BLaER1 (cell line): Measurements from ENCODE around the gene HARS1.

Experiments
- H3K27ac ChIP-seq: shearing (Covaris generic); formaldehyde crosslinking; 2 replicates; pipeline ENCODE4 v1.8.1; 2022
- H3K27me3 ChIP-seq: shearing (Covaris generic); formaldehyde crosslinking; 2 replicates; pipeline ENCODE4 v1.8.1; 2022
- H3K36me3 ChIP-seq: shearing (Covaris generic); formaldehyde crosslinking; 2 replicates; pipeline ENCODE4 v1.8.1; 2022
- H3K4me1 ChIP-seq: shearing (Covaris generic); formaldehyde crosslinking; 2 replicates; pipeline ENCODE4 v1.8.1; 2022
- H3K4me2 ChIP-seq: shearing (Covaris generic); formaldehyde crosslinking; 2 replicates; pipeline ENCODE4 v1.8.1; 2022
- H3K4me3 ChIP-seq: shearing (Covaris generic); formaldehyde crosslinking; 2 replicates; pipeline ENCODE4 v1.8.1; 2022
- H3K9ac ChIP-seq: shearing (Covaris generic); formaldehyde crosslinking; 2 replicates; pipeline ENCODE4 v1.8.1; 2022
- H3K9me3 ChIP-seq: shearing (Covaris generic); formaldehyde crosslinking; 2 replicates; pipeline ENCODE4 v1.8.1; 2022
- H4K20me1 ChIP-seq: shearing (Covaris generic); formaldehyde crosslinking; 2 replicates; pipeline ENCODE4 v1.8.1; 2022
- Cebpa-rat ChIP-seq: shearing (Covaris generic); IDR thresholded peaks from 2 replicates; pipeline ENCODE4 v1.8.1; 2022

The HARS1 gene

GRCh38 chr5:140635291-140636257 is 55.6 kb downstream of the HARS1 start:
- no peak for TF ChIP-seq Cebpa-rat
- Histone ChIP-seq H3K9me3 (peaks cover 27% of the 10 kb centered on the region), H3K36me3 (peaks cover 7% of the 10 kb centered on the region; the same call in 1 of the 2 replicates), H3K4me2 (no peak overlapping the region), H3K27me3 (peaks cover 39% of the 10 kb centered on the region), H3K9ac (no peak overlapping the region), H3K27ac (no peak overlapping the region), H3K4me1 (peaks cover 17% of the 10 kb centered on the region), H4K20me1 (no peaks in the 10 kb centered on the region), H3K4me3 (no peak overlapping the region)

GRCh38 chr5:140634103-140634502 is 57.1 kb downstream of the HARS1 start:
- no peak for TF ChIP-seq Cebpa-rat
- H3K9me3 ChIP-seq = peaks cover 28% of the 10 kb centered on the region
- no peak overlapping the region for H3K27ac ChIP-seq
- H3K9ac ChIP-seq = no peak overlapping the region
- 0 out of 2 replicates have a peak, but pooled peaks cover 6% of the 10 kb centered on the region for H3K4me1 ChIP-seq
- H4K20me1 ChIP-seq = no peaks in the 10 kb centered on the region
- peaks cover 43% of the 10 kb centered on the region for H3K27me3 ChIP-seq
- no peak overlapping the region for H3K4me3 ChIP-seq
- no peak overlapping the region for H3K4me2 ChIP-seq
- H3K36me3 ChIP-seq = peaks cover 7% of the 10 kb centered on the region; the same call in 1 of the 2 replicates

GRCh38 chr5:140633501-140633900 is 57.7 kb downstream of the HARS1 start:
- H3K27ac ChIP-seq = no peak overlapping the region
- 0 out of 2 replicates have a peak, but pooled peaks cover under 1% of the 10 kb centered on the region for H3K4me1 ChIP-seq
- no peak overlapping the region for H3K4me2 ChIP-seq
- H3K9ac ChIP-seq = no peak overlapping the region
- H3K36me3 ChIP-seq = peaks cover 7% of the 10 kb centered on the region; the same call in 1 of the 2 replicates
- peaks cover 47% of the 10 kb centered on the region for H3K27me3 ChIP-seq
- no peak for TF ChIP-seq Cebpa-rat
- peaks cover 34% of the 10 kb centered on the region for H3K9me3 ChIP-seq
- H4K20me1 ChIP-seq = no peaks in the 10 kb centered on the region
- H3K4me3 ChIP-seq = no peak overlapping the region

GRCh38 chr5:140633021-140633471 is 58.1 kb downstream of the HARS1 start, which contains the start of gene CD14:
Gene CD14 (minus strand): TSS chr5:140633175. CDS start chr5:140633071, 104 bp downstream.
- Histone ChIP-seq H3K4me2 (peak within 1 kb of the TSS; percentile 27; the same call in 1 of the 2 replicates), H3K9ac (no peak within 1 kb of the TSS), H3K4me3 (peak within 1 kb of the TSS; percentile 39; the same call in 1 of the 2 replicates), H3K27me3 (peaks cover 47% of the 10 kb centered on the region), H3K9me3 (peaks cover 39% of the 10 kb centered on the region), H3K4me1 (no peaks in the 10 kb centered on the region), H3K27ac (no peak within 1 kb of the TSS), H4K20me1 (no peaks in the 10 kb centered on the region), H3K36me3 (peaks cover 7% of the 10 kb centered on the region; the same call in 1 of the 2 replicates)
- no peak for TF ChIP-seq Cebpa-rat

DNA sequence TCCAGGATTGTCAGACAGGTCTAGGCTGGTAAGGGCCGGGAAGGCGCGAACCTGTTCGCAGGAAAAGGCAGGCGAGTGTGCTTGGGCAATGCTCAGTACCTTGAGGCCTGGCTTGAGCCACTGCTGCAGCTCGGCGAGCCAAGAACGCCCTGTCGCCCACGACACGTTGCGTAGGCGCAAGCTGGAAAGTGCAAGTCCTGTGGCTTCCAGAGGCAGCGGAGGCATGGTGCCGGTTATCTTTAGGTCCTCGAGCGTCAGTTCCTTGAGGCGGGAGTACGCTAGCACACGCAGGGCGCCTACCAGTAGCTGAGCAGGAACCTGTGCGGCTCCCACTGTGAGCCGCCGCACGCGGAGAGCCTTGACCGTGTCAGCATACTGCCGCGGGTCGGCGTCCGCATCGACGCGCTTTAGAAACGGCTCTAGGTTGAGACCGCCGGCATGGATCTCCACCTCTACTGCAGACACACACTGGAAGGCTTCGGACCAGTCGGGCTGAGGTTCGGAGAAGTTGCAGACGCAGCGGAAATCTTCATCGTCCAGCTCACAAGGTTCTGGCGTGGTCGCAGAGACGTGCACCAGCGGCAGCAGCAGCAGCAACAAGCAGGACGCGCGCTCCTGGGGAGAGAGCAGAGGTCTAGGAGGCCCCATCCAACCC is 58.7 kb downstream of the HARS1 start:
- no peaks in the 10 kb centered on the region for H3K4me1 ChIP-seq
- no peak for TF ChIP-seq Cebpa-rat
- H3K9me3 ChIP-seq = peaks cover 44% of the 10 kb centered on the region
- H3K4me2 ChIP-seq = peak overlapping the region; percentile 27; the same call in 1 of the 2 replicates
- peak overlapping the region; percentile 39; the same call in 1 of the 2 replicates for H3K4me3 ChIP-seq
- no peak overlapping the region for H3K9ac ChIP-seq
- peaks cover 7% of the 10 kb centered on the region; the same call in 1 of the 2 replicates for H3K36me3 ChIP-seq
- H4K20me1 ChIP-seq = no peaks in the 10 kb centered on the region
- no peak overlapping the region for H3K27ac ChIP-seq
- peaks cover 47% of the 10 kb centered on the region for H3K27me3 ChIP-seq

GRCh38 chr5:140631831-140632365 is 59.3 kb downstream of the HARS1 start:
- peaks cover 49% of the 10 kb centered on the region for H3K9me3 ChIP-seq
- no peak overlapping the region for H3K4me2 ChIP-seq
- H3K4me3 ChIP-seq = peak overlapping the region; percentile 39; the same call in 1 of the 2 replicates
- H3K9ac ChIP-seq = no peak overlapping the region
- H3K4me1 ChIP-seq = no peaks in the 10 kb centered on the region
- peaks cover 7% of the 10 kb centered on the region; the same call in 1 of the 2 replicates for H3K36me3 ChIP-seq
- H4K20me1 ChIP-seq = no peaks in the 10 kb centered on the region
- no peak for TF ChIP-seq Cebpa-rat
- peaks cover 47% of the 10 kb centered on the region for H3K27me3 ChIP-seq
- no peak overlapping the region for H3K27ac ChIP-seq

- Histone ChIP-seq H3K27ac (no peak overlapping the region), H3K4me2 (no peak overlapping the region), H3K27me3 (peaks cover 47% of the 10 kb centered on the region), H3K9ac (no peak overlapping the region), H3K4me3 (no peak overlapping the region), H3K4me1 (no peaks in the 10 kb centered on the region), H3K9me3 (peaks cover 56% of the 10 kb centered on the region), H4K20me1 (no peaks in the 10 kb centered on the region), H3K36me3 (peaks cover 7% of the 10 kb centered on the region; the same call in 1 of the 2 replicates)
- no peak for TF ChIP-seq Cebpa-rat
These were observed 60.1 kb downstream of the HARS1 start for GRCh38 chr5:140631036-140631417.

DNA sequence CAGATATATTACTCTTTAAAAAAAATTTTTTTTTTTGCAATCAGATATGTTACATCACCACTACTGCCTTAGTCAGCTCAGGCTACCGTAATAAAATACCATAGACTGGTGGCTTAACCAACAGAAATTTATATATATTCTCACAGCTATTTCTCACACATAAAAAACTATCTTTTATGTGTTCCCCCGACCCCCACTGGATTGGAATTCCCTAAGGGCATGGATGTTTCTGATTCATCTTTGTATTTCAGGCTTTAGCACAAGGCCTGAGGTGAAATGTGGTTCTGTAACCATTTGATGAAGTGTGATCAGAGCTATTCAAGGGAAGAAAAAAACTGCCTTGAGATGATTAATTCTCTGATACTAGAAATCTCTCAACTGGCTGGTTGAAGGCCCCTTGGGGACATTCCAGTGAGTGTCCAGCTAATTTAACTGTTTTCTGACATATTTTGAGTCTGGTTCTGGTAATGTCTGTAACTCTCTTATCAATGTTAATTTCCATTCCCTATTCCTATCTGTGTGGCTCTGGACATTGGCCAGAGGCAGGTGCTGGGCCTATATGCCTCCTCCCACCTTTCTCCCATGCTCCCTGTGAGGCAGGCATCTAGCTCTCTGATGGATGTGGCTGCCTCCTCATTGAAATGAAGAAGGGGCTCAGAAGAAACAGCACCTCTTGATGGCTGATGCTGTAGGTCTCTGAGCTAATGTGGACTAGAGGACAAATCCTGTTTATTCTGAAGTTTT is 60.7 kb downstream of the HARS1 start:
- peaks cover 56% of the 10 kb centered on the region for H3K9me3 ChIP-seq
- peaks cover 47% of the 10 kb centered on the region for H3K27me3 ChIP-seq
- H3K4me2 ChIP-seq = no peak overlapping the region
- H3K9ac ChIP-seq = no peak overlapping the region
- no peak overlapping the region for H3K4me3 ChIP-seq
- no peaks in the 10 kb centered on the region for H3K4me1 ChIP-seq
- TF ChIP-seq Cebpa-rat = no peak
- H3K36me3 ChIP-seq = peaks cover 7% of the 10 kb centered on the region; the same call in 1 of the 2 replicates
- H3K27ac ChIP-seq = no peak overlapping the region
- H4K20me1 ChIP-seq = no peaks in the 10 kb centered on the region

- Histone ChIP-seq H4K20me1 (no peaks in the 10 kb centered on the region), H3K9me3 (peaks cover 56% of the 10 kb centered on the region), H3K4me1 (no peaks in the 10 kb centered on the region), H3K27ac (no peak overlapping the region), H3K27me3 (peaks cover 39% of the 10 kb centered on the region), H3K4me2 (no peak overlapping the region), H3K4me3 (no peak overlapping the region), H3K9ac (no peak overlapping the region), H3K36me3 (peaks cover 7% of the 10 kb centered on the region; the same call in 1 of the 2 replicates)
- no peak for TF ChIP-seq Cebpa-rat
These were observed 62.5 kb downstream of the HARS1 start for GRCh38 chr5:140628711-140629110.
